ENCODE measurements around the gene CABCOCO1. TPM values are rescaled to one million over a fixed set of nuclear protein-coding genes. Genes with fewer than 3 reads are reported as not detected.
"Not testable (repeated sequence)": the region's sequence is repeated elsewhere in the genome, so short reads cannot be mapped to it uniquely, and the experiment has no call there.

The CABCOCO1 gene
- total RNA-seq, 4 donors from 2014 or later: 0.94 to 1.6 (median 1.3) TPM

GRCh38 chr10:61732629-61733278 lies 70.0 kb downstream of the CABCOCO1 start:
- Histone ChIP-seq H3K9me3 (no peaks in the 10 kb centered on the region), H3K4me1 (no peaks in the 10 kb centered on the region), H3K27ac (no peak overlapping the region), H3K27me3 (no peaks in the 10 kb centered on the region), H3K36me3 (no peaks in the 10 kb centered on the region), H3K4me3 (no peak overlapping the region)
- TF ChIP-seq CTCF (IDR thresholded peaks at IDR 0.05): no peak
- TF ChIP-seq EP300 (IDR thresholded peaks at IDR 0.05): no peak
- TF ChIP-seq POLR2AphosphoS5 (IDR thresholded peaks at IDR 0.05): no peak
- TF ChIP-seq POLR2A (IDR thresholded peaks at IDR 0.05): no peak
- 77 to 78% methylated on average over 4 of the region's 4 CpGs for WGBS, 2 donors (ENCODE audit: low coverage in 1 of 2)
- ATAC-seq: no peak

GRCh38 chr10:61733358-61733940 lies 70.7 kb downstream of the CABCOCO1 start:
- Histone ChIP-seq H3K36me3 (no peaks in the 10 kb centered on the region), H3K9me3 (no peaks in the 10 kb centered on the region), H3K4me3 (no peak overlapping the region), H3K27ac (no peak overlapping the region), H3K4me1 (no peaks in the 10 kb centered on the region), H3K27me3 (no peaks in the 10 kb centered on the region)
- 69 to 100% methylated on average over 1 of the region's 1 CpG for WGBS, 2 donors (ENCODE audit: low coverage in 1 of 2)
- no peak for ATAC-seq
- no peak for TF ChIP-seq POLR2A (IDR thresholded peaks at IDR 0.05)
- TF ChIP-seq EP300 (IDR thresholded peaks at IDR 0.05): no peak
- no peak for TF ChIP-seq POLR2AphosphoS5 (IDR thresholded peaks at IDR 0.05)
- TF ChIP-seq CTCF (IDR thresholded peaks at IDR 0.05): peak; percentile 39 to 64 (median 58)

GRCh38 chr10:61735882-61736281 lies 73.2 kb downstream of the CABCOCO1 start:
- ATAC-seq: no peak
- Histone ChIP-seq H3K36me3 (no peaks in the 10 kb centered on the region), H3K9me3 (no peaks in the 10 kb centered on the region), H3K27me3 (no peaks in the 10 kb centered on the region), H3K4me1 (no peaks in the 10 kb centered on the region), H3K27ac (no peak overlapping the region), H3K4me3 (no peak overlapping the region)
- 98 to 100% methylated on average over 3 of the region's 3 CpGs for WGBS, 2 donors (ENCODE audit: low coverage in 1 of 2)
- TF ChIP-seq POLR2AphosphoS5 (IDR thresholded peaks at IDR 0.05): no peak
- TF ChIP-seq CTCF (IDR thresholded peaks at IDR 0.05): no peak
- no peak for TF ChIP-seq POLR2A (IDR thresholded peaks at IDR 0.05)
- TF ChIP-seq EP300 (IDR thresholded peaks at IDR 0.05): no peak

GRCh38 chr10:61737455-61737854 lies 74.7 kb downstream of the CABCOCO1 start:
- not testable (repeated sequence) for H3K27me3 ChIP-seq, H3K4me1 ChIP-seq, H3K36me3 ChIP-seq, ATAC-seq, H3K9me3 ChIP-seq, H3K27ac ChIP-seq, H3K4me3 ChIP-seq
- WGBS, 2 donors (ENCODE audit: low coverage in 1 of 2): 87 to 94% methylated on average over 6 of the region's 6 CpGs

- Histone ChIP-seq H3K27me3 (no peaks in the 10 kb centered on the region), H3K36me3 (no peaks in the 10 kb centered on the region), H3K9me3 (no peaks in the 10 kb centered on the region), H3K4me3 (no peak overlapping the region), H3K4me1 (no peaks in the 10 kb centered on the region), H3K27ac (no peak overlapping the region)
- no peak for ATAC-seq
- TF ChIP-seq CTCF (IDR thresholded peaks at IDR 0.05): no peak
- TF ChIP-seq POLR2AphosphoS5 (IDR thresholded peaks at IDR 0.05): no peak
- no peak for TF ChIP-seq POLR2A (IDR thresholded peaks at IDR 0.05)
- TF ChIP-seq EP300 (IDR thresholded peaks at IDR 0.05): no peak
- WGBS, 2 donors (ENCODE audit: low coverage in 1 of 2): 71 to 100% methylated on average over 1 of the region's 1 CpG
Measured at GRCh38 chr10:61742812-61743211, 80.1 kb downstream of the CABCOCO1 start.

Data from gastroesophageal sphincter (tissue), 4 donors.